HG03565 (cell line): Measurements from ENCODE around the gene SMIM45.

Experiments used
- ATAC-seq: cut with Tn5 transposase; IDR thresholded peaks from one replicate; pipeline ENCODE4 v1.9.1; 2021; ENCODE audit warnings: mild to moderate bottlenecking, moderate library complexity; ENCODE audit not compliant: unreplicated experiment

Gene SMIM45

GRCh38 chr22:41966607-41967240, 14.8 kb downstream of the SMIM45 start:
- no peak for ATAC-seq

- ATAC-seq = no peak
Observed at GRCh38 chr22:41968601-41969000, 16.7 kb downstream of the SMIM45 start.

GRCh38 chr22:41969110-41969646, 17.2 kb downstream of the SMIM45 start, which contains the start of gene SEPTIN3:
Gene SEPTIN3 (plus strand): TSS chr22:41969443. CDS start chr22:41971493, 2,050 bp downstream.
- ATAC-seq = no peak

DNA sequence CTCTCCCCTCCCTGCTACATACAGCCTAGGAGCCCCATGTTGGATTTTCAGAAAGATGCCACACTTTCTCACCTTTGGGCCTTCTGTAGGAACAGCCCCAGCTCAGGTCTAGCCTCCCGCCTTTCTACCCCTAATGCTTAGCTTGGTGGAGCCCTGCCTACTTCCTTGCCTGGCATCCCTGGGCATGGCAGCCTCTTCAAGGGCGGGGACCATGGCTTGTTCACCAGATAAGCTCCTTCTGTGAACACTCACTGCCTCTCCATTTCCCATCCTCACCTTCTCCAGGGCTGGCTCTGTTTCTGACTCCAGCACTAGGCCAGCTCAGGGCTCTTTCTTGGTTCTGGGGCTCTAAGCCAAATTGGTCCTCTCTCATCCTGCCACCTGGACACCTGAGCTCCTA, 18.7 kb downstream of the SMIM45 start:
- ATAC-seq = no peak

DNA sequence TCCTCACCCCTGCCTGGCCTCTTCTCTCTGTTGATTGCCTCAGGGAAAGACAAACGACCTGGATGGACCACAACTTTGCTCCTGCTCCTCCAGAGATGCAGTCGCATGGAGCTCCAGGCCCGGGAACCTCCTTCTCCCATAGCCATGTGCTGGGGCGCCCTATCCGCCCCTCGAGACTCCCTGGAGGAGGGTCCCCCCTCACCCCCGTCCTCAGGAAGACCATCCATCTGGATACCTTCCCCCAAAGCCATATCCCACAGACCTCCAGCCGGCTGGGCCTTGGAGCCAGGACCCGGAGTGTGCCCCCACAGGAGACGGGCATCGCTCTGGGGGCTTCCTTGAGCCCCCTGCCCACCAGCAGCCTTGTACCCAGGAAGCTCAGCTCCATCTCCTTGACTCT, 19.5 kb downstream of the SMIM45 start:
- ATAC-seq = no peak

GRCh38 chr22:41974691-41975290, 22.8 kb downstream of the SMIM45 start:
- no peak for ATAC-seq

DNA sequence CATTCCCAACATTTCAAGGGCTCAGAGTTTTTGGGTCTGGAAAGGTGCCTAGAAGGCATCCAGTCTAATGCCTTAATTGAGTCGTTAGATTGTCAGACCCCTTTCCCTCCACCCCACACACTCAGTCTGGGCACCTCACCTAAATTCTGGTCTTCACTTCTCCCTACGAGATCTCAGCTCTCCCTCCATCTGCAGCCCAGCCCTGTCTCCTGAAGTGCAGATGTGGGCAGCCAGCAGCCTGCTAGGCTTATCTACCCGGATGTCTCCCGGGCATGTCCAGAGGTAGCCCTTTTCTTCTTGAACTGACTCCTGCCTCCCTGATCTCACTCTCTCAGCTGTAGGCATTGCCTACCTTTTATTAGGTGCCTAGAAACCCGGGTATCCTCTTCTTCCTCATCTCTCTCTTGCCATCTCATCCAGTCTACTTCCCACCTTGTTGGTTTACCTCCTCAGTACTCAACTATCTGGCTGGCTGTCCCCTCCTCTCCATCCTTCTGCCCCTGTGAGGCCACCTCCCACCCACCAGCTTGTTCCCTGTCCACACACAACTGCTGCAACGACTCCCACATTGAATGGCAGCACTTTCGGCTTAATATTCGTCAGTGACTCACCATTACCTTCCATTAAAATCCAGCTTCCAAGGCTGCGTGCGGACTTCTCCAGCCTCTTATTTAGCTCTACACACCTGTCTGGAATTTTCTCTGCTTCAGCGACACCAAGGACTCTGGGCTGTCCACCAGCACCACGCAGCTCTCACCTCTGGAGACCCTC, 23.5 kb downstream of the SMIM45 start:
- ATAC-seq = no peak

DNA sequence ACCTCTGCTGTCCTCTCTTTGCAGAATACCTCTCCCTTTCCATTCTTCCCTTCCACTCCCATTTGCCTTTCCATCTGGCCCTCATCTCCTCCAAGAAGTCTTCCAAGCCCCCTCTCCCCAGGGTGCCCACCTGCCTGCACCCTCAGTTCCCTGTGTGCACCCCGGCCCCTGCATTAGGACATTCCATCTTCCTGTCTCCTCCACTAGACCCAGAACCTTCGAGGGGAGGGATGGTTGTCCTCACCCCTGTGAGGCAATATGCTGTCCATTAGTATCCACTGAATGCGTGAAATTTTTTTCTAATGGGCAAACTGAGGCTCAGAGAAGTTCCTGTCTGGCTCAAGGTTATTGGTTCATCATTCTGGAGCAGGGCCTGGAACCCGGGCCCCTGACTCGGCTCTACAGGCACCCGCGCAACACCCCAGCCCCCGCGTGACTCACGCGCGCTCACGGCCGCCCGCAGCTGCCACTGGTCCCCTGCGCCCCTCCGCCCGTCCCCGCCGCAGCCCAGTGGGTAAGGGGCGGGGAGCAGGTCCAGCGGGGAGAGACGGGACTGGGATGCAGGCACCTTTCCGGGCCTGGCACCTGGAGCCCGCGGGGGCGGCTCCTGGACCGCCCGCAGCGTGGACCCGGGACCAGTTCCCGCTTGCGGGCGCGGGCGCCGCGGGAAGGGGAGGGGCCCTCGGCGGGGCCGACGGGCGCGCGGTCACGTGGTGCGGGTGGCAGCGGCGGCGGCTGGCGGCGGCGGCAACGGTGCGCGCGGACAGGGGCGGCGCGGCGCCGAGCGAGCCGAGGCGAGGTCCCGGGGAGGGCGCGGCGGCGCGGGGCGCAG, 24.3 kb downstream of the SMIM45 start:
- ATAC-seq = no peak

GRCh38 chr22:41976961-41977566, 25.1 kb downstream of the SMIM45 start:
- ATAC-seq = no peak

DNA sequence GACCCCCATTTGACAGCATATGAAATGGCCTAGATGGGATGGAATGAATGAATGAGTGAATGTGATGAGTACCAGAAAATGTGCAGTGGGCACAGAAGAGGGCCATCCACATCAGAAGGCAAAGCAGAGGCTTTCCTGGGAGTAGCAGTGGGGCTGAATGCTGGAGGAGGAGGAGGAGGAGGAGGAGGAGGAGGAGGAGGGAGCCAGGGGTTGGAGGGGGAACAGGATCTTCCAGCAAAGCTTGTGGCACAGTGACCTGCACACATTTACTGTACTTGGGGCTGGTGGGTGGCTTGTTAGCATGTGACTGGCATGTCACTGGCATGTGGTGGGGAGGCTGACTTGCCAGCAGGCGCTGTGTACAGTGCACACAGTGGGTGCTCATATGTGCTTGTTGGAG, 26.8 kb downstream of the SMIM45 start:
- no peak for ATAC-seq

- no peak for ATAC-seq
Observed at GRCh38 chr22:41979423-41980250, 27.7 kb downstream of the SMIM45 start.

GRCh38 chr22:41982865-41983264, 30.9 kb downstream of the SMIM45 start:
- ATAC-seq = no peak

- ATAC-seq = no peak
Observed at GRCh38 chr22:41983513-41984405, 31.8 kb downstream of the SMIM45 start.

DNA sequence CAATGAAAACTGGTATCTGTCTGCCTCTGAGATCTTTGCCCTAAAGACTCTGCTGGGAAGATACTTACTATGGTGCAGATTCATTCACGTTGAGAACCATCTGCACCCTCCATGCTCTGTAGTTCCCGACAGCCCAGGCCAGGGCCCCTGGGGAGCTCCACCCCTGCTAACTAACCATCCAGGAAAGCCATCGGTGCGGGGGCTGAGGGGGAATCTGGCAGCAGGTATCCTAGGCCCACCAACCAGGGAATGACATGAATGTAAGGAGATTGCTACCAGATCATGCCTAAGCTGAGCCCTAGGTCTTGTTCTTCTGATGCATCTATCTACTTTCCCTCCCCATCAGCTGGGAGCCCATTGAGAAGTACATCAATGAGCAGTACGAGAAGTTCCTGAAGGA, 35.3 kb downstream of the SMIM45 start:
- no peak for ATAC-seq

DNA sequence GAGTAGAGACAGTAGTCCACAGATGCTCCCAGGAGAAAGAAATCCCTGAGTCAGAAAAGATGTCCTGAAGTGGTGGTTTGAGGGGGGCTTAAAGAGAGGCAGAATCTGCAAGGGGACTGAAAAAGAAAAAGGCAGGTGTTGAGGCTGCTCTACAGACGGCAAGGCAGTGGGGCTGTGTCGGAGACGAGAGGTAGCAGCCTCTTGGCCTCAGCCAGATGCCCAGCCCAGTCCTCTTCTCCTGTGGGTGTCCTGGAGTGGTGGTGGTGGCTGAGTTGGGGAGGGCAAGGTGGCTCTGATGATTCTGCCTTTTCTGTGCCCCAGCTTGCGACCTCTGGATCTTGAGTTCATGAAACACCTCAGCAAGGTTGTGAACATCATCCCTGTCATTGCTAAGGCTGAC, 37.3 kb downstream of the SMIM45 start:
- no peak for ATAC-seq

GRCh38 chr22:41991111-41991510, 39.2 kb downstream of the SMIM45 start:
- no peak for ATAC-seq

DNA sequence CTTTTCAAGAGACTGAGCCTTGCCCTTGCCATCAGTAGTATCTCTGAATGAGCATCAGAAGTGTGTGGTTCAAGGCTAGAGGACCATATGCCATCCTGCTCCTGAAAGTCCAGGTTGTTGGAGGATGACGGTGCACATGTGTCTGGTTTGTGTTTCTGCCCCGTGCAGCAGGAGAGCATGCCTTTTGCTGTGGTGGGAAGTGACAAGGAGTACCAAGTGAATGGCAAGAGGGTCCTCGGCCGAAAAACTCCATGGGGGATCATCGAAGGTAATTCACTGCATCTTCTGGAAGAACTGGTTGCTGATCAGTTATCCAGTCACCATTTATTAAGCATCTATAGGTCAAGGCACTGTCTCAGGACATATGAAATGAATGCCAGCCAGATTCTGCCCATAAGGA, 40.5 kb downstream of the SMIM45 start:
- no peak for ATAC-seq

GRCh38 chr22:41995211-41995610, 43.3 kb downstream of the SMIM45 start:
- no peak for ATAC-seq

DNA sequence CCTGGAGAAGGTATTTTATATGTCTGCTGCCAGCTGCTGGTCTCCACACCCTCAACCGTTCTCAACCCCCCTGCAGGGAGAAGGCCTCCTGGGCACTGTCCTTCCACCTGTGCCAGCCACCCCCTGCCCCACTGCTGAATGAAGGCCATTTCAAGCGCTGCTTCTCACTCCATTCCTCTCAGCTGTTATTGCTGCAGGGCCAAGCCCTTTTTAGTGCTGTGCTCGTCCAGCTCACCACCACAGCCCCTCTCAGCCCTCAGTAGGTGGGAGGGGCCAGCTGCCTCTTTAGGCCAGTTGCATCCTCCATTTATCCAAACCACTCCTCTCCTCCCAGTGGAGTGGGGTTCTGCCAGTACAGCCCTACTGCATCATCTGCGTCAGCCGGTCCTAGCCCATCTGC, 44.9 kb downstream of the SMIM45 start:
- ATAC-seq = no peak
